GM18526 (cell line): ENCODE measurements around the gene LRP8.

Experiments
- POLR2A ChIP-seq: IDR thresholded peaks from 3 replicates; pipeline ENCODE4 v1.6.1; 2011; ENCODE audit not compliant: insufficient read length; ENCODE audit errors: extremely low read depth

Gene LRP8

DNA sequence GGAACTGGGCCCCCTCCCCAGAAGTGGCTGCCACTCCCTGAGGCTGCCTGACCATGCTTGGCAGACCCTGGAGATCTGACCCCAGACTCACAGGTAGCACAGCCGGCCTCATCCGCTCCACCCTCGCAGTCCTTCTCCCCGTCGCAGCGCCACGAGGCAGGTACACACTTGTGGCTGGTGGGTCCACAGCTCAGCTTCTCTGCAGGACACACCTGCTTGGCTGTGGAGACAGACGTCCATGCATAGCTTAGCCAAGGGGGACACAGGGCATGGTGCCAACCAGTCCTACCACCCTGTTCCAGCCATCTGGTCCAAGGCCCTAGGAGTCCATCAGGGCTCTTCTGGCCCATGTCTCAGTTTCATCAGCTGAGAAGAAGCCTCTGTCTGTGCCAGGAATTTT, 47.4 kb downstream of the LRP8 start:
- TF ChIP-seq POLR2A = no peak

DNA sequence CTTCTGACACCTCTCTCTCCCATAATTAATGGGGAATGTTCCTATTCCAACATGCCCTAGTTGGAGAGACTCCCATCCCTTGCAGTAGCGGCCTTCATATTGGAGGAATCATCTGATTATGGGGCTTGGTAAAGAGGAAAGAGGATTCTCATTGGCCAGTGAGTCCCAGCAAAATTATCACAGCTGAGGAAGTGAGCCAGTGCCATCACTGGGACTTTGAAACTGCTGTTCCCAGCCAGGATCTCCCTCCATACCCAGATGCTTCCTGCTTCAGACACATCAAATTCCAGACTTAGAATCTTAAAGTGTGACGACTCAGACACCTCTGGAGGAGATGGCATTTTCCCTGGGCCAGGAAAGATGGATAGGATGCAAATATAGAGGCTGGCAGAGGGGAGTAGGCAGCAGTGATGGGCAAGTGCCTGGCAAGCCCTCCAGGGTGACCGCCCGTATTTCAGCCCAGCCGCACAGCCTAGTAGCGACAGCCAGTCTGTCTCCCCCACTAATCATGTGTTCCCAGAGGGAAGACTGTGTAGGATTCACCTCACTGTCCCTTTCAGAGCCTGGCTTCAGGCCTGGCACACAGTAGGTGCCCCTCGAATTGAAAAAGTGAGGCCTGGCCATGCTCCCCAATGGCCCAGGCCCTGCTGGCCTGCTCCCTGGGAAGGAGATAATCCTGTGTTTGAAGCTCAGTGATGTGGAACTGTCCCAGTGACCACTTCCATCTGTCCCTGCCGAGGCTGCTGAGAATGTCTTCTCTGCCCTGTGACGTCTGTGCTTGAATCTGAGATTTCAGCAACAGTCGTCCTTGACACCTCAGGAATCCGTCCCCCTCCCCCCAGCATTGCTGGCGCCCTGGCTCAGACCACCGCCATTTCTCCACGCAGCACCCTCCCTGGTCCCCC, 48.3 kb downstream of the LRP8 start:
- no peak for TF ChIP-seq POLR2A

DNA sequence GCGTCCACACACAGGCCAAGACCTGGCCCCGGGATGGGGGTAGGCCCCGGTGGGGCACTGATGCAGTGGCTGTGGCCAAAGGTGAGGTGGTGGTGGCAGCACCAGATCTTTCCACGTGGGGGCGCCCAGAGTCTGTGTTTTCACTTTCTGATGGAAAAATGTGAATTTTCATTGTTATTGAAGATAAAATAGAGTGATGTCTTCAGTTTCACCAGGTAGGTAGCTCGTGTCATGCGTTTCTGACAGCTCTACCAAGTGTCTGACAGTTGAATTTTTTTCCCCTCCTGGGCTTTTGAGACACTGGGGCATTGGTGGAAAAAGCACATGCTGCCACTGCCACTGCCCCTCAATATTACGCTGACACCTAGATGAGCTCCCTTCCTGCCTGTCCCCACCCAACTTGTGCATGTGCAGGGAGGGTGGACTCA, 49.6 kb downstream of the LRP8 start:
- TF ChIP-seq POLR2A = no peak

DNA sequence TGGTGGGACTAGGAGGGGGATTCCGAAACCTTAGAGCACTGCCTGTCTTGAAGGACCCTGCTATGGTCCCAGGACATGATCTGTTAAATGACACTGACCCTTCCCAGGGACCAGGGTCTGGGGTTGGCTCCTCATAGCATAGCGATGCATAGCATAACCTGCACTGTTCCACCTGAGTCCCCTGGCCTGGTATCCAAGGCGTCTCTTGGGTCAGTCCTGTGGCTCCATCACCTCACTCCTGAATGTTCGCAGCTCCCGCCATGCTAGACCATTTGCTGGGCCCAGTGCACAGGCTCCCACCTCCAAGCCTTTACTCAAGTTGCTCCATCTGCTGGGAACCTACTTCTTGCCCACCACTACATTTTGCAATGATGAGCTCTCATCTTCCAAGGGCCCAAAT, 50.5 kb downstream of the LRP8 start:
- TF ChIP-seq POLR2A = no peak

DNA sequence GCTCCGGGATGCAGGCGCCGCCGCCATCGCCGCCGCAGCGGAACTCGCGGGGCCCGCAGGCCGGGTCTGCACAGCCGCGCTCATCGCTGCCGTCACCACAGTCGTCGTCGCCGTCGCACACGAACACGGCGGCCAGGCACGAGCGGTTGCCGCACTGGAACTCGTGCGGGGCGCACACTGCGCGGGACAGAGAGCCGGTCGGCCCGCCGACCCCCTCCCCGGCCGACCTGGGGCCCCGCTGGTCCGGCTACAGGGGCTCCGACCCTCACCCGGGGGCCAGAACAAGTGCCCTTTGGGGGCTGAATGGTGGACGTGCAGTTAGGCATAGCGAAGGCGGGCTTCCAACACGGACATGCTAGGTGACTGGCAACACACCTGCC, 51.0 kb downstream of the LRP8 start:
- no peak for TF ChIP-seq POLR2A

DNA sequence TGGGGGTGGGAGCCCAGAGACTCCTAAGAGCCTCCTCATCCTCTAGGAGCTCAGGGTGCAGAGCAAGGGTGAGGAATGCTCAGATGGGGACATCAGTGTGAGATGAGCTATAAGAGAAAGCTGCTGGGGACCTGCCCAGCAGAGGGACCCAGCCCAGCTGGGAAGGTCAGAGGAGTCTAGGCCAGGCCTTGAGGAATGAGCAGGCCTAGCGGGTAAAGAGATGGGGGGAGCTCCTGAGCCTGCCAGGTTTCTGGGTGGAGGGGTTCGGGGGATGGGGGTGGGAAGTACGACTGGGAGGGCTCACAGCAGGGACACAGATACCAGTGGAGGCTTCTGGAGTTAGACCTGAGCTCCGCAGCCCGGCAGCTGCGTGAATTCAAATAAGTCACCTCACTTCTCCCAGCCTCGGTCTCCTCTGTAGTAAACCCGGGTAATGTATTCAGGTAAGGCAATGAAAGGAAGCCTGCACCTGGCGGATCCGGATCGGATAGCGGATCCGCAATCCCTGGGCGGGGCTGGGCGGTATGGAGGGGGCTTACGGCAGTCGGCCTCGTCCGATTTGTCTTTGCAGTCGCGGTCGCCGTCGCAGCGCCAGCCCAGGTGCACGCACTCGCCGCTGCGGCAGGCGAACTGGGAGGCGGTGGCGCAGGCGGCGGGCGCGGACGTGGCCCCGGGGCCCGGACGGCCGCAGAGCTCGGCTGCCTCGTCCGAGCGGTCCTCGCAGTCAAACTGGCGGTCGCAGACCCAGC, 51.5 kb downstream of the LRP8 start:
- no peak for TF ChIP-seq POLR2A

DNA sequence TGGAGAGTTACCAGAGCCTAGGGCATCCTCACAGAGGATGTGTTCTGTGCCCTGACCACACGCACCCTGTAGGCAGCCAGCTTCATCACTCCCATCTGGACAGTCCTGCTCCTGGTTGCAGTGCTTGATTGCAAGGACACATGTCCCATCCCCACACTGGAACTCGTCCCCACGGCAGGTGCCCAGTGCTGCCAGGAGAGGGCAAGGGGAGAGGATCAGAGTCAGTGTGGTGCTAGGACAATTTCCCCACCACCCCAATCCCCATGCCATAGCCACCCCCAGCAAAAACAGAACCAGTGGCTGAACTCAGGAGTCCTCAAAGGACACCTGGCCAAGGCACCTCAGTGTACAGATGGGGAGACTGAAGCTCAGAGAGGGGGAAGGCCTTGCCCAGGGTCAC, 52.3 kb downstream of the LRP8 start:
- no peak for TF ChIP-seq POLR2A

DNA sequence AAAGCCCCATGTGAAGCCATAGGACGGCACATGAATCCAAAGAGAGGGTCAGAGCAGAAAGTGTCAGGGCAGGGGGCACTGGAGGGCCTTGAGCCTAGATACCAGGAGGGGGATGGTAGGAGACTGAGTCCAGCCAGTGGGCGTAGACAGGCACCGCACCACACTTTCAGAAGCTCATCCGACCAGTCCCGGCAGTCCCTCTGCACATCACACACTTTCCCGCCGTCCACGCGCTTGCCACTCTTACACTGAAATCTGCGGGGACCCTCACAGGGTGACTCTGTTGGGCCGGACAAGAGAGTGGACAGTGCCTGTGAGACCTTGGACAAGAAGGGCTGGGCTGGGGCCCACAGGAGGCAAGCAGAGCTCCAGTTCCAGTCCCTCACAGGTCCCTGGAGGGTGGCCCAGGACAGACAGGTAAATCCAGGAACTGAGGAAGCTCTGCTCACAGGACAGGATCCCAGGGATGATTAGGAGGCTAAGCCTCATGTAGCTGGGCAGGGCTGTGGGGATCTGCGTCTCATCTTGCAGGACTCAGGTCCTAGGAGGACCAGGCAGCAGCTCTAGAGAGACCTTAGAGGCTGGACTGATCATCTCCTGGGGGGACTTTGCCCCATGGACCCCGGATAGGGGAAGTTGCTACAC, 53.2 kb downstream of the LRP8 start:
- TF ChIP-seq POLR2A = no peak

DNA sequence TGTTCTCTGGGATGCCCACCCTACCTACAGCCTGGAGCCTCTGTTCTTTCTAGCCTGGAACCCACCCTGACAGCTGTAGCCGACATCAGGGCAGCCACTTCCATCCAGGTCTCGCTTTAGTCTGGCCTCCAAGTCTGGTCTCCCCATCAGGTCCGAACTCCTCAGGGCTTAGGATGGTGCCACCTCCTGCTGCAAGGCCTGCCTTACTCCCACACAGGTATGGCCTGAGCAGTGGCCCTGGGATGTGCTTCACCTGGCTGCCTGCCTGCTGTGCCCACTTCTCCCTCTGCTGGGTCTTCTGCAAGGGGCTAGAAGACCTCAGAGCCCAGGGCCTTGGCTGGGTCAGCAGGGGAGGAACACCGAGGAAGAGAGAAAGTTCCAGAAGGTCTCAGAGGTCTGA, 53.8 kb downstream of the LRP8 start:
- no peak for TF ChIP-seq POLR2A

DNA sequence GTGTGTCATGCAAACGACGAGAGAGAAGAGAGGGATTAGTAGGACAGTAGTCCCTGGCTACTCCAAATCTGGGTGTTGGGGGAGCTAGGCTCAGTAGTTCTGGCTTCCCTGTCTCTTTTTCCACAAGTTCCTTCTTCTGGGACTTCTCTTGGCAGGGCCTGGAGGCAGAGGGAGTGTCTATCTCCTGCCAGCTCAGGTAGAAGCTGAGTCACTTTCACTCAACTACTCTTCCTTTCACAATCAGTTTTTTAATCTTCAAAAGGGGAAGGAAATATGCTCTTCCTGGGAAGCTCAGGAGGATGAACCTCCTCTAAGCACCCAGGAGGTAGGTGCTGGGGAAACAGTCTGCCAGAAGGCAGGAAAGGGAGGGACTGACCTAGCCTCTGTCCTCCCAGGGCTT, 54.3 kb downstream of the LRP8 start:
- no peak for TF ChIP-seq POLR2A

DNA sequence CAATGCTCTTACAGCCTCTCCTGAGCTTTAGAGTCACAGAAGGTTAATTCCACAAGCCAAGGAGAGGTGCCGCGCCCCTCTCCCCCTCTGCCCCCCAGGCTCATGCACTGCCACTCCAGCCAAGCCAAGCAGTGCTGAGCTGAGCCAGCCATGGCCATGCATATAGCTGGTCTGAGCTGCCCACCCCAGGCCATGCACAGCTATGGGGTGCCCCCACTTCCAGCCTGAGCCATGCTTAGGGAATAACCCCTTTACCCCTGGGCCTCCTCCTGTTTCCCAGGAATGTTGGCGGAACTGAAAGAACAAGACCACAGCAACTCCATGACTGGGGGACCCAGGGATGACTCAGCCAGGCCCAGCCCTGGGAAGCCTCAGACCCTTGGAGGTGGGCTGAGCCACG, 55.5 kb downstream of the LRP8 start:
- no peak for TF ChIP-seq POLR2A

DNA sequence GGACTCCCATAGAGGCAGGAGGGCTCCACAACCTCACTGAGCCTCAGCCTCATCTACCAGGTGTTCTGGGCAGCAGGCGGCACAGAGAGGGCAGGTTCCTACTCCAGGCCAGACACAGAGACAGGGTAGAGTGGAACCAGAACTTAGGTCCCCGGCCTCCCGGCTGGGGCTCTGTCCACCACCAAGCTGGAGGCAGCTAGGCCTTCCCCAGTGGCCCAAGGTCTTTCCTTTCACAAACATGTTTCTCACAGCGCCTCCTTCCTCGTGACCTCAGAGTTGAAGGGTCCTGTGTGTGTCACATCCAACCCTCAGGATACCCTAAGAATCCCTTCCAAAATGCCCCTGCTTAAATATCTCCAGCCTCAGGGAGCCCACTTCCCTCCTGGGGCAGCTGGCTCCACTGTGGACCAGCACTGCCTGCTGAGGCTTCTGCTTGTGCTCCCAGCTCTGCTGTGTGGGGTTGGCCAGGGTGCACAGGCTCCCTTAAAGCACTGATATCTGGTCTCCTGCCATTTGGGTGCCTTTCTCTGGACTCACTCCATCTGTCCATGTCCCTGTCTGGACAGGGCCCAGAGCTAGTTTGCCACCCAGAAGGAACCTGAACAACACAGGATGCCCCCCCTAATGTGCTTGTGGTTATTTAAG, 56.3 kb downstream of the LRP8 start:
- TF ChIP-seq POLR2A = no peak

DNA sequence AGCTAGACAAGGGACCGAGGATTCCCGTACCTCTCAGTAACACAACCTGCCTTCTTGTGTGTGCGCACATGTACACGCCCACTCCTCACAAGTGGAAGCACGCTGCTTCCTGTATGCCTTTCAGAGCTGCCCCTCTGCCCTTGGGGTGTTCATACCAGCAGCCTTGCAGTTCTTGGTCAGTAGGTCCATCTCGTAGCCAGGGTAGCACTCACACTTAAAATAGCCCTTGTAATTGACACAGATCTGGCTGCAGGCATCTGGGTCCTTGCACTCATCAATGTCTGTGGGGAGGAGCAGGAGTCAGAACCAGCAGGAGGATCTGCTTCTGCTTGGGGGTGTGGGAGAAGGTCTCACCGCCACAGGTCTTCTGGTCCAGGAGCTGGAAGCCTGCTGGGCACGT, 57.0 kb downstream of the LRP8 start:
- no peak for TF ChIP-seq POLR2A

DNA sequence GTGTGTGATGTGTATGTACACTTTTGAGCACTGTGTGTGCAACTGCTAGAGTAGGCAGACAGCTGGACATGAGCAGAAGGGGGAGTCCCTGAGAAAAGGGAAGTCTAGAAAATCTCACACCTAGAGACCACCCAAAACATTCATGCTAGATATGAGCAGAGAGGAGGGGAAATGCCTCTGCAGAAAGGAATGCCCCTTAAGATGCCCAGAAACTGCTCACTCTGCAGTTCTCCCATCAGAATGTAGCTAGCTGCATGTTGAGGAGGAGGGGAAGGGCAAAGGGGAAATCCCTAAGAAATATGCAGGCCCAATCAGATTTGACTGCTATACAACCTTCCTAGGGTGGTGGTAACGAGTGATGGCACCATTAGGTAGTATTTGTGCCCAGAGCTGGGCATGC, 57.8 kb downstream of the LRP8 start:
- no peak for TF ChIP-seq POLR2A

DNA sequence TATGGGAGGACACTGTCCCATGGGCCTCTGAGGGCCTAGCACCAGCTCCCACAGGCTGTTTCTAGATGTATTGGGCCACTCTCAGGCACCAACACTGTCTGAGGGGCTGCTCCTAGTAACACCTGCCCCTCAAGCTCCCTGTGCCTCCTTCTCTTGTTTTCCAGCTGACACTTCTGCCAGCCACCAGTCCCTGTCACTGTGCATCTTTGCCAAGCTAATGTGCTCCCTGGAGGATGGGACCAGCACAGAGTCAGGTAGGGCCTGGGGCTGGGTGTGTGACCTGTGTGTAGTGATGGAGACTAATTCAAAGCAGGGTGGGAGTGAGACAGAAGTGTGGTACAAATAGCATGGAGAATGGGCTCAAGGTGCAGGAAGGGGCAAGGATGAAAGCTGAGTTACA, 60.1 kb downstream of the LRP8 start:
- TF ChIP-seq POLR2A = no peak
